Measurements from ENCODE around the gene NDFIP2. TPM values are rescaled to one million over a fixed set of nuclear protein-coding genes. Genes with fewer than 3 reads are reported as not detected.

NDFIP2 gene
- total RNA-seq, 2 donors from 2014 or later: 117 to 129 TPM

Other genes starting within 250 kb of the NDFIP2 start
- 10 to 100 TPM; 28.6 to 32.8 TPM for gene RBM26, start 74.9 kb upstream of the NDFIP2 start, total RNA-seq